Kasumi-1 (cell line): ENCODE data around the gene ANAPC16.
"Not testable (repeated sequence)": the region's sequence is repeated elsewhere in the genome, so short reads cannot be mapped to it uniquely, and the experiment has no call there.

Experiments used
- DNase-seq, 2 experiments: peaks; one replicate each; lab custom pipeline; 2025; lab: John Stamatoyannopoulos, UW

The ANAPC16 gene

DNA sequence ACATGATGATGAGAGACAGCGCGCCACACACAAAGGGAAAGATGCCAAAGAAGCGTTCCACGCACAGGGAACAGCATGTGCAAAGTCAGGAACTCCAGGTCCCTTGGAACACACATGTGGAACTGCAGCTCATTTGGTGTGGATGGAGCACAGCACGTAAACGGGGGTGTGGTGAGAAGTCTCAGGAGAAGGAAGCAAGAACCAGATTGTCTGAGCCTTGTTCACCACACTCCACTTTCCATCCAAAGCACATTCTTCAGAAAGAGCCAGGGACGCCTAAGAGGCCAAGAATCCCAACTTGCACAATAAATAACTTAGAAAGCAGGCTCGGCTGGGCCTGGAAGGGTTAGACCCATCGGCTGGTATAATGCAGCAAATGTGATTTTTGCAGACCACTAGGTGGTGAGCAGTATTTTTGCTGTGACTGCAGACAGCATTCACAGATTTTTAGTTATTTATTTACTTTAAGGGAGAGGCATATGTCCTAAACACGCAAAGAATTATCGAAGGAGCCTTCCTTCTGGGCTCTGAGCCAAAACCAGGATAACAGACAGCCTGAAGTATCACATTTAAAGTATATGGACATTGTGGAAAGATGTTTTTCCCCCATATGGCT lies 28.1 kb downstream of the ANAPC16 start:
- no peak for DNase-seq

DNA sequence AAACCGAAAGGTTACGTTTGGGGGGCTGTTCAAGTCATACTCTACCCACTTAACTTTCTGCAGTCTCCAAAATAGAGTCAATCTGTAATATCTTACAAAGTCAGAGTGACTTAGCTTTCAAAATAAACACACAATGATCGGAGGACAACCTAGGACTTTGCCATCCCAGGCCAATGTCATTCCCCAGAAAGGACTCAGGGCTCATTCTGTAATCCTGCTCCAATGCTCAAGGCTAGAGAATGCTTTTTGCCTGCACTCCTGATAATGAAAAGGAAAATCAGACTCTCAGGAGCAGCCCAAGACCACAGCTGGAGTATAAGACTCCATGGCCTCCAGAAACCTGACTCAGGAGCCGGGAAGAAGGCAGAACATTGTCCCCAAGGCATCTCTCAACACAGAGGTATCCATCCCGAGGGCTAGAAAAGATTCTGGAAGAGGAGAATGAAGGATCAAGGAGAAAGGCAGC lies 28.8 kb downstream of the ANAPC16 start:
- no peak for DNase-seq

DNA sequence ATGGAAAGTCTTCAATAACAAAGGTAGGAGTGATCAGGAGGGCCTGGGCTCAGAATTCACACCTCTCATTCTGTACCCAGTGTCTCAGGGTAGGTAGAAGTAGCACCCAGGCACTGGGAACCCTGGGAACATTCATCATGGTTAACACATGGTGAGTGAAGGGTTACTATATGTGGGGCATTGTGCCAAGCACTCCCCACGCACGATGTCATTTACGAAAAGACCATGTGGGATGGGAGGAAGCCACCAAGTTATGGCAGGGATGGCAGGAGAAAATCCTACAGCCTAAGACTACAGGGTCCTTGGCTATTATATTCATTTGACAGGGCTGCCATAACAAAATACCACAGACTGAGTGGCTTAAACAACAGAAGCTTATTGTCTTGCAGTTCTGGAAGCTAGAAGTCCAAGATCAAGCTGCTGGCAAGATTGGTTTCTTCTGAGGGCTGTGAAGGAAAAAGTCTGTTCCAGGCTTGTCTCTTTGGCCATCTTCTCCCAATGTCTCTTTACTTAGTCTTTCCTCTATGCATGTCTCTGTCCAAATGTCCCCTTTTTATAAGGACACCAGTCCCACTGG lies 30.2 kb downstream of the ANAPC16 start:
- DNase-seq, result no peak

DNA sequence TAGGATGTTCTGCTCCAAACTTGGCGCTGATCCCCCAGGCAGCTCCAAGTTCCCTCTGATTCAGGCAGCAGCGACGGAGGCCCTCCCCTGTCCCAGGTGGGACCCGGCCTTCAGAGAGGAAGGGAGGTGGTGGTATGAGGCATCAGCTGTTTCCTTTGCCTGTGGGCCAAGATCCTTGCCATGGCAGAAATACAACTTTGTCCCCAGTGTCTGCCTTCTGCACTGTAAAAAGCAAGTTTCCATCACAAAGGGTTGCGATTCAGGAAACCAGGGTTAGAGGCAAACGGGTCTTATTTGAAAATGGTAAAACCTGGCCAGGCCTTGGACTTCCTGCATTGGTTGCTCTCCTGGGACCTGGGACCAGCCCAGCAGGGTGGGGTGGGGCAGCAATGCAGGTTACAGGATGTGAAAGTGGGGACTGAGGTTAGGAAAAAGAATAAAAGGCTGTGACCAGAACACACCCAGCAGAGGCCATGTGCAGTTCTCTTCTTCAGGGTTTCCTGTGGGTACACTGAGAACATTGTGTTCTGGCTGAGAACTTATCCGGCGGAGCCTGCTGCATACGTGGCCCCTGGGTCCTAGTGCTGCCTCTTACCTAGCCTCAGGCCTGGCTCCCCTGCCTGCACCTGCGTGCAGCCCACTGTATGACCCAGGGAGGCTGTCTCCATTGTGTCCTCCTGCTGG lies 32.8 kb downstream of the ANAPC16 start:
- peak; percentile 95 to 96 for DNase-seq

DNA sequence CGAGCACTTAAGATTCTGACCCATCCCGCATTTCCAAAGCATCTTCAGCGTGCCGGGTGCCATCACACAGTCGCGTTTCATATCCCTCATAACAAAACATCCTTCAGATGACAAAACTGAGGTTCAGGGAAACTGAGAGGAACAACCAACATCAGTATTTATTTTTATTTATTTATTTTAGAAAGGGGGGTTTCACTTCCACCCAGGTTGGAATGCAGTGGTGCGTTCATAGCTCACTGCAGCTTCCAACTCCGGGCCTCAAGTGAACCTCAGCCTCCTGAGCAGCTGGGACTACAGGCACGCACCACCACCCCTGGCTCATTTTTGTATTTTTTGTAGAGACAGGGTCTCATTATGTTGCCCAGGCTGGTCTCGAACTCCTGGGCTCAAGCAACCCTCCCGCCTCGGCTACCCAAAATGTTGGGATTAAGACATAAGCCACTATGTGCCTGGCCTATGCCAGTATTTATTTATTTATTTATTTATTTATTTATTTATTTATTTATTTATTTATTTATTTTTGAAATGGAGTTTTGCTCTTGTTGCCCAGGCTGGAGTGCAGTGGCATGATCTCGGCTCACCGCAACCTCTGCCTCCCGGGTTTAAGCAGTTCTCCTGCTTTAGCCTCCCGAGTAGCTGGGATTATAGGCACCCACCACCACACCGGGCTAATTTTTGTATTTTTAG lies 33.5 kb downstream of the ANAPC16 start:
- not testable (repeated sequence) for DNase-seq

DNA sequence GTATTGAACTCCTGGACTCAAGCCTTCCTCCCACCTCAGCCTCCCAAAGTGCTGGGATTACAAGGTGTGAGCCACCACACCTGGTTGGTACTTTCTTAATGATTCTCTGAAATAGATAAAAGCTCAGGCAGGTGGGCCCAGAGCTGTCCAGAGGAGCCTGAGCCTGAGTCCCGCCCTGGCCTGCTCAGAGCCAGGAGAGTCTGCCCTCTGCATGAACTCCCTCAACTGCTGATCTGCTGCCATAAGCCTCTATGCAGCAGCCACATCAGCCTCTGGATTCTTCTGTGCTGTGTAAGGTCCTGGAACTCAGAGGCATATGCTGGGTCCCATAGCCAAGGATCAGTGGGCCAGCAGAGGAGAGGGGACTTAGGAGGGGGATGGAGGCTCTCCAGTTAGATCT lies 34.9 kb downstream of the ANAPC16 start:
- DNase-seq, result no peak

DNA sequence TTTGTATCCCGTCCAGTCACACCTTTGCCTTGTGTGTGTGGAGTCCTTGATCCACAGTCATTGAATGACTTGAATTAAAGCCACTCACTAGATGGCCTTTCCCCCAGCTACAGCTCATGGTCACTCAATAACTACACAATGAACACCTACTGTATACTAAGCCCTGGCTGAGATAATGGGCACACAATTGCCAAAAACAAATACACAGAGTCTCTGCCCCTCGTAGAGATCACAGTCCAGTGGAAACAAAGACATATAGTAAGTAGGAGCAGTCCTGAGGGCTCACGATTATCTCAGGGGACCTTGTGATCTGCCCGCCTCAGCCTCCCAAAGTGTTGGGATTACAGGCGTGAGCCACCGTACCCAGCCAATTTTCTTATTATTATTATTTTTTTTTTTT lies 35.8 kb downstream of the ANAPC16 start:
- no peak for DNase-seq

DNA sequence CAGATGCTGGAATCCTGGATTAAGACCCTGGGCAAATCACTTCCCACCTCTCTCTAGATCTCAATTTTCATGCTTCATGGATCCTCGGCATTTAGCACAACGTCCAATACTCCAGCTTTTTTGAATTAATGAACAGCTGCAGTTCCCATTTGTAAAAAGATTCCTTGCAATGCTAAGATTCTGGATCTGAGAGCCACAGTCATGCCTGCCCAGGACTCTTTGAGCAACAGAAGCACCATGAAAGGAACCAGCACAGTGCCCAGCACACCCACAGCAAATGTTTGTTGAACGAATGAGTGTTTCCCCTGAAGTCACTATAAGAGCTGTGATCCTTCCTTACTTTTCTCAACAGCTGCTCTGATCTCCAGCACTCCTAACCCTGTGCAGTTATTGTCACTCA lies 37.2 kb downstream of the ANAPC16 start:
- no peak for DNase-seq

DNA sequence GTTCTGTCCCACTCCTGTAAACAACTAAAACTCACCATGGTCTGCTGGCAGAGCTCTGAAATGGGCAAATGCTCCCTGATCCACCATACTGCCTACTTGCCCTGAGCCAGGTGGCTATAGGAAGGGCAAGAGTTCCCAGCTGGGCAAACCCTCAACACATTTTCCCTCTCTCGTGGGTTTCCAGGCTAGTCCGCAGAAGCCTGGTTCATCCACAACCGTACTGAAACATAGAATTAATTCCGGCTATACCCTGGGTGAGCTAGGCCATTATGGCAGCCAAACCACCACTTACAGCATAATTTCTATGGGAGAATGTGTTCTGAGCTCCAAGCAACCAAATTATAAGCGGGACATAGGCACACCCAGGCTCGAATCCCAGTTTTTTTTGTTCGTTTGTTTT lies 37.8 kb downstream of the ANAPC16 start:
- DNase-seq, result no peak

DNA sequence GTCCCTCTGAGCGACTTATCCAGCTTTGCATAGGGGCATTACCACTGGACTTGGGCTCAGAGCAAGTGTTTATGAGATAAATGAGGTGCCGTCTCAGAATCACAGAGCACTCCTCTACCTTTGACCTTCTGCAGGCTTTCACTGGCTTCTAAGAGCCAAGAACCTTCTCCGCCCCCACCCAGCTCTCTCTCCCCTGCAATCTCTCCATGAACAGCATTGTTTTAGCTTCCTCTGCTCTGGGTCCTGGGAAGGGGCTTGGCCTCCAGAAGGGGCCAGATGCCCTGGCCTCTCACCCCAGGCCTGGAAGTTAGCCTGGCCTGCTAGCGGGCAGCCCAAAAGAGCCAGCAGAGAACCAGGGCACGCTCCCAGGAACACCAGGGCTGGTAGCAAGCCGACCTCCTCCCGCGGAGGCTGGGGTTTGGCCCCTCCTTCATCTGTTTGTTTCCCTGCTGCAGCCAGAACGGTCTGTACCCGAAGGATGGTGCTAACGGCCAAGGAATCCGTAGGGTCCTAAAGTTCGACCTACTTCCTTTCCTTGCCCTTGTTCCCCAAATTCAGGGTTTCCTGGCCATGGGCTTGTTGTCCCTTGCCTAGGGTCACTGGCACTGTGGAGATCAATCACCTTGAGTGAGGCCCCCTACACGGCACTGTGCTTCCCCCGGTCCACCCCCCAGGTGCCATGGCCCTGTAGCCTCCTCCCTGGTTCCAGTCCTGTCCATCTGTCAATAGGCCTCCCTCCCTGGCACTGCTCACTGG lies 39.2 kb downstream of the ANAPC16 start:
- DNase-seq, result peak; percentile 87 to 93

DNA sequence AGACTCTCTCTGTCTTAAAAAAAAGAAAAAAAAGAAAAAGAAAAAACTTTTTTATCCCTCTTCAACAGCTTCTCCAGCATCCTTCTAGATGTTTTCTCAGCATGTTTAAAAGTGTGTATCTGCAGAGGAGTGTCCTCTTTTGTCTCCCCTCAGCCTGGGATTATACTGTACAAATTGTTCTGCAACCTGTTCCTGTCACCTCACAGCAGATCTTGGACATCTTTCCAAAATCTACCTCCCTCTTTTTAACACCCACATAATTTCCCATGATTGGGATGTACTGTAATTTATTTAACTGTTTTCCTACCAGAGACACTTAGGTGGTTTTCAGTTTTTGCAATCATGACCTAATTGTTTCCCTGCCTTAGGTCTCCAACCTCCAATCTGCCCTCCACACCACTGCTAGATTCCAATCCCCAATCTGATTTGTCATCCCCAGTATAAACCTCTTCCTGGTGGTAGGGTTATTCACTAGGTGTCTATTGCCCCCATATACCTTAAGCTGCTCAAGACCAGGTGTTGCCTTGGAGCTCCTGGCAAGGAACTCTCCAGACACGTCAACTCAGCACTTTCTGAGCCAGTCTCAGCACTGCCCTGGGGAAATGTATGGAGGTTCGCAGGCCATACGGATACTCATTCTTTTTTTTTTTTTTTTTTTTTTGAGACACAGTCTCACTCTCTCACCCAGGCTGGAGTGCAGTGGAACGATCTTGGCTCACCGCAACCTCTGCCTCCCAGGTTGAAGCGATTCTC lies 40.3 kb downstream of the ANAPC16 start:
- no peak for DNase-seq

DNA sequence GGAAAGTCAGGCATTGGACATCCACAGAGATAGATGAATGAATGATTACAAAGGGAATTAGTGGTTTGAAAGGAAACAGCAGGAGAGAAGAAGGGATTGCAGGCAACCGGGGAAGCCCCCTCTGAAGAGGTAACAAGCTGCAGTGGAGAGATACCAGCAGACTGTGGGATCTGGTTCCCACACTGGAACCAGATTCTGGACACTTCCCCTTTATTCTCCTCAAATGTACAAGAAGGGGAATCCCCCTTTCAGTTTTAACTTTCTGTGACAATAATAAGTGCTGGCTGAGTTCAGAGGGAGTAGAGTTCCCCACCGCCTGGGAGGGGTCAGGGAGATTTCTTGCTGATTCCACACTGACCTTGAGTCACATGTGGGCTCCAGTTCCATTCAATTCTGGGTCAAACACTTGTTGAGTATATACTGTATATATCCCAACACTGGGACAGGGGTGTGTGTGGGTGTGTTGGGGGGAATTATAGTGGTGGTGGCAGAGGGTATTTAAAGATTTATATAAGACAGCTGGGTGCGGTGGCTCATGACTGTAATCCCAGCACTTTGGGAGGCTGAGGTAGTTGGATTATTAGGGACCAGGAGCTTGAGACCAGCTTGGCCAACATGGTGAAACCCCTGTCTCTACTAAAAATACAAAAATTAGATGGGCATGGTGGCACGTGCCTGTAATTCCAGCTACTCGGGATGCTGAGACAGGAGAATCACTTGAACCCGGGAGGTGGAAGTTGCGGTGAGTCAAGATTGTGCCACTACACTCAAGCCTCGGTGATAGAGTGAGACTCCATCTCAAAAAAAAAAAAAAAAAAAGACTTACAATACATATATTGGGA lies 41.5 kb downstream of the ANAPC16 start:
- DNase-seq, result peak; percentile 90

DNA sequence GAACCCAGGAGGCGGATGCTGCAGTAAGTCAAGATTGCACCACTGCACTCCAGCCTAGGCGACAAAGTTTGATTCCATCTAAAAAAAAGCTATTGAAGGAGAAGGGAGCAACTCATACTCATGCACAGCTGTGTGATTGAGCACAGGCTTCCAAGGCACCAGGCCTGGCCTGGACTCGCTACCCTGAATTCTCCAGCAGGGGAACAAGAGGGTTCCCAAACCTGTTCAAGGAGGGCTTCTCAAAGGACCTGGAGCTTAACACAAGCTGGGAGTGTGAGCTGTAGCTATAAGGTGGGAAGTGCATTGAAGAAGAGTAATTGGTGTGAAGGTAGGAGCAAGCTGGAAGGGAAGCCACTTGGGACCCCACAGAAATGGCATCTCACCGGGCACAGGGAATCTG lies 42.8 kb downstream of the ANAPC16 start:
- DNase-seq, result no peak

DNA sequence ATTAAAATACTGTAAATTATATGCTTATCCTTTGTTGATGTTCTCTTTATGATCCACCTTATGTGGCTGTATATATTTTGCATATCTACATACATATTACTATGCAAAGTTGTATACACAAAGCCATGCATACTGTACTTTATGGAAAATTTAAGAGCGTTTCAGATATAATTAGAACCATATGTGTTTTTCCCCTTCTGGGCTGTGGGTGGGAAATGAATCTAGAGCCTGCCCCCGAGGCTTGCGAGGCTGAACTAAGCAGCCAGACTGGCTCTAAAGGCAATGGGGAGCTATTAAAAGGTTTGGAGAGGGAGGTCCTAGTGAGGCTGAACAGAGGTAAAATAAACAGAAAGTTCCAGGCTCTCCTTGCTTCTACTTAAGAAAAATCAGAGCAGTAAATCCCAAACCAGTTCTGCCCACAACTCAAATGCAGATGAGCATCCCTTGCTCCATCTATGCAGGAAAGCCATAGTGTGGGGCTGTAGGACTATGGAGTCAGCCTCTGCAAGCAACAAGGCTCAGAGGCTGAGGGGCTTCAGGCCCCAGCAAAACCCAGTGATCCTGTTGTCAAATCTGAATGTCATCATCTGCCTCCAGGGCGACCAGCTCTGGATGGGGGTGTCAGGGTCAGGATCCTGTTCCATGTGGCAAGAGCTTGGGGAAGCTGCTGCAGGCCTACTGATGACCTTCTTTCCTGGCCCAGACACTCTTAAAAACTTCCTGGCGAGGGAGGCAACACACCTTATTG lies 43.9 kb downstream of the ANAPC16 start:
- no peak for DNase-seq

DNA sequence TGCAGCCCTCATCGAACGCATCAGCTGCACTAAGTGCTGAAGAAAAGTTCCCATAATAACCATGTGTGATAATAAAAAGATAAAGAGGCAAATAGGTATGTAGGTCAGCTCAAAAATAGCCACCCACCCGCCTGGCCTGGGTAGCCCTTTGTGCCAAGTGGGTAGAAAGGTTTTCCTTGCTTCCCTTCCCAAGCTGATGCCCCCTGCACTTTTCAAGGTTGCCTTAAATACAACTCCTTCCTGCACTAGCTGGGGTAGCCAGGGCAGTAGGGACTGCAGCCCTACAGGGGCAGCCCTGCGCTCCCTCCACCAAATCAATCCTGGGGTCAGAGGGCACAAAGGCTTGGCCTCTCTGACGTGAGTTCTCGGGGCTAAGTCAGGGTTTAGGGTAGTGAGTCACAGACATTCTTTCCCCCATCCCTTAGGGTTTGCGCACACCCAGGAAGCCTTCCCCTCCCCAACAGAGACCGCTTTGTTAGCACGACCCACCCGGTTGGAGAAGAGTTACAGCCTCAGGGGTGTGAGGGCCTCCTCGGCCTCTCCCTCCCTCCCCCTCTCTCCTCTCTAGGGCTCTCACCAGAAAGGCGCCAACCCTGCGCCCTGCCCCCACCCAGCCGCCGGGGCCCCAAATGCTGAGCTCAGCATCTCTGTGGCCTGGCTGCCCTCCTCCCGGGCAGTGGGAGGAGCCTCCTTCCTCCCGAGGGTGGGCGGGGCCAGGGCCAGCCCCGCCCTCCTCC lies 44.6 kb downstream of the ANAPC16 start:
- DNase-seq, result peak; percentile 67 to 71

DNA sequence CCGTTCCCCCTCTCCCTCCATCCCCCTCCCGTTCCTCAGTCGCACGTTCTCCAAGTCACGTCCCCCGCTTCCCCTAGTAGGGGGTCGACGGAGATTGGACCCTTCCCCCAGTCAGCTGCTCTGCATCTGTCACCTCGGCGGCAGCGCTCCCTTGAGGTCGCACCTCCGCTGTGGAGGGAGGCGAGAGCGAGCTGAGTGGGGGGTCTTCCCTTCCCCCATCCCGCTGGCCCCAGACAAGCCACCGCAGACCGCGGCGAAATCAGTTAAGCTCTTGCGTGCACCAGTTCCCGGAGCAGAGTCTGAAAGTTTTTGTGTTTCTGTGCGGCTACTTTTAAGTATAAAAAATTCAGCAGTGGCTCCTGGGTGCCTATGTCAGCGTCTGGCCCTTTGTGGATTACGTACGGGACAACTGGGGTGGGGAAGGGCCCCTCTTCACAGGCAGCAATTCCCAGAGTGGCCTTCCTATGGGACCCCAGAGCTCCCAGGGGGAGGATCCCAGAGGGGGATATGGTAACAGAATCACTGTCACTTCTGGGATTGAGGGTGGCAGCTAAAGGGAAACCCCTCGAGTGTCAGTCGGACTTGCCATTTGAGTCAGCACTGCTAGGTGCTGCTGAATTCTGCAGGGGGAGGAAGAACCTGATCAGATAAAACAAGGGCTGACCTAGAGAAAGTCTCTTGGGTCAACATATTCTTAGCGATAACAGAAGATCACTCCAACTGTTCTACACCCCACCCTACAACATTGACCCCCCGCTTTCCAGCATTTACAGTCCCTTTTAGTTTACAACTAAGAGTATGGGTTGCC lies 45.4 kb downstream of the ANAPC16 start:
- DNase-seq, result peak; percentile 61 to 63

DNA sequence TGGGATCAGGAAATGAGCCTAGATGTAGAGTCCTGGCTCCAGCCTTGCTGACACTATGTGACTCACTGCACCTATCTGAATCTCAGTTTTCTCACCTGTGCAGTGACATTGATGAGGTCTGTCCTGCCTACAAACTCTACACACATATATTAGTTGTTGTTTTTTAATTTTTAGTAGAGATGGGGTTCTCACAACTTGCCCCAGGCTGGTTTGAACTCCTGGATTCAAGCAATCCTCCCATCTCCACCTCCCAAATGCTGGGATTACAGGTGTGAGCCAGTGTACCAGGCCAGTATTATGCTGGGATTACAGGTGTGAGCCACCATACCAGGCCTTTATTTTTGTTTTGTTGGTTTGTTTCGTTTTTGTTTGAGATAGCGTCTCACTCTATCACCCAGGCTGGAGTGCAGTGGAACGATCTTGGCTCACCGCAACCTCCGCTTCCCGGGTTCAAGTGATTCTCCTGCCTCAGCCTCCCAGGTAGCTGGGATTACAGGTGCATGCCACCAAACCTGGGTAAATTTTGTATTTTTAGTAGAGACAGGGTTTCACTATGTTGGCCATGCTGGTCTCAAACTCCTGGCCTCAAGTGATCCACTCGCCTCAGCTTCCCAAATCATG lies 46.1 kb downstream of the ANAPC16 start:
- DNase-seq, result no peak
